Suppressor macrophage treated with lipopolysaccharide for 1 hour (primary cell): ENCODE data around the gene HOXC6.

Source experiments
- DNase-seq, 3 donors: peaks; one replicate each; pipeline ENCODE4 v3.0.0-alpha.2; 2020 to 2022

HOXC6 gene

DNA sequence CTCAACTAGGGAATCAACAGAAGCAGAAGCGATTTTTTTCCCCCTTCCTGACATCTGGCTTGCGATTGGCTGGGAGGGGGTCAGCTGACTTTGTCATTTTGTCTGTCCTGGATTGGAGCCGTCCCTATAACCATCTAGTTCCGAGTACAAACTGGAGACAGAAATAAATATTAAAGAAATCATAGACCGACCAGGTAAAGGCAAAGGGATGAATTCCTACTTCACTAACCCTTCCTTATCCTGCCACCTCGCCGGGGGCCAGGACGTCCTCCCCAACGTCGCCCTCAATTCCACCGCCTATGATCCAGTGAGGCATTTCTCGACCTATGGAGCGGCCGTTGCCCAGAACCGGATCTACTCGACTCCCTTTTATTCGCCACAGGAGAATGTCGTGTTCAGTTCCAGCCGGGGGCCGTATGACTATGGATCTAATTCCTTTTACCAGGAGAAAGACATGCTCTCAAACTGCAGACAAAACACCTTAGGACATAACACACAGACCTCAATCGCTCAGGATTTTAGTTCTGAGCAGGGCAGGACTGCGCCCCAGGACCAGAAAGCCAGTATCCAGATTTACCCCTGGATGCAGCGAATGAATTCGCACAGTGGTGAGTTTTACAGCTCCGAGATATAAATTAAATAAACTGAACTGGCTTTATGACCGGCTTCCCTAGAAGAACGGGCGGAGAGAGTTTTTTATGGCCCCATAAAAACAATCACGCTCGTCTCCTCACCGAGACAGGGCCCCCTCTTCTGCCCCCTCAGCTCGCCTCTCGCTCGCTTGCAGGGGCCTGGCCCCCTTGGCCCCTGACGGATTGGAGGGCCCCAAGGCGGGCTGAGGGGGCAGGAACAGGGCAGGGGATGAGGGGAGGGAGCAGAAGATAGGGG, at the start of gene HOXC6:
Gene HOXC6, plus strand, starts transcription at position 127 of the 888 bp plus-strand sequence. Its CDS starts 82 bp downstream, at position 209.
- no peak for DNase-seq

DNA sequence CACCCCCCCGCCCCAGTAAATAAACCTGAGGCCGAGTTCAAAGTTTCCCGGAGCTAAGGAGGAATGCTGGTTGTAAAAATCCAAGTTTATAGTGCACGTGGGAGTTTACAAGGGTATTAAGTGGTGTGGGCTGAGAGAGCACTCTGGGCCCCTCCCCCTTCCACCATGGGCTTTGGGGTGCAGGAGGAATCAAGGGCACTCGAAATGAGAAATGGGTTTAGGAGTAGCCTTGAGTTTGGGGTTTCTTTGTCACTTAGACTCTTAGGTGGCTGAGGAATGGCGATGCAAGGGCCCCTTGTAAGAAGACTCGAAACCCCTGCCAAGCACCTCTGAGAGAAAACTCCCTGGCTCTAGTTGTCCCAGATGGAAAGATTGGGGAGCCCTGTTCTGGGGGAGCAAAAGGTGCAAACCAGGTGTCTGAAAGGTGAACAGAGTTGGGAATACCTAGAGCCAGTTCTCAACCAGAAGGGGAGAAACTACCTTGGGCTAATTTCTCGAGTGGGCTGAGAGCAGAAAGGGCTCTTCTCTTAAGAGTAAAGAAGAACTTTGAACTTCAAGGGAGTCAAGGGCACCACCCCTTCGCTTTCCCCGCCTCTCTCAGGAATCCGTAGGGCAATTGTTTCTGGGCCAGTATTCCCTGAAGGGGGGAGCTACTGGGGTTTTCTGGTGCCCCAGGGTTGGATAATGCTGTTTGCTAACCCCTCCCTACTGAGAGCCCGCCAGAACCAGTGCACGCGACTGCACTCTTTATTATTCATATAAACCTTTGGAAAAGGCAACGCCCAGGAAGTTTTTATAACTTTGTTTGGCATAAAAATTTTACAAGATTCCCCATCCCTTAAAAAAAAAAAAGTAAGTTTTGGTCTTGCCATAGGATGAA, 49.5 kb upstream of the HOXC6 start:
- no peak for DNase-seq

DNA sequence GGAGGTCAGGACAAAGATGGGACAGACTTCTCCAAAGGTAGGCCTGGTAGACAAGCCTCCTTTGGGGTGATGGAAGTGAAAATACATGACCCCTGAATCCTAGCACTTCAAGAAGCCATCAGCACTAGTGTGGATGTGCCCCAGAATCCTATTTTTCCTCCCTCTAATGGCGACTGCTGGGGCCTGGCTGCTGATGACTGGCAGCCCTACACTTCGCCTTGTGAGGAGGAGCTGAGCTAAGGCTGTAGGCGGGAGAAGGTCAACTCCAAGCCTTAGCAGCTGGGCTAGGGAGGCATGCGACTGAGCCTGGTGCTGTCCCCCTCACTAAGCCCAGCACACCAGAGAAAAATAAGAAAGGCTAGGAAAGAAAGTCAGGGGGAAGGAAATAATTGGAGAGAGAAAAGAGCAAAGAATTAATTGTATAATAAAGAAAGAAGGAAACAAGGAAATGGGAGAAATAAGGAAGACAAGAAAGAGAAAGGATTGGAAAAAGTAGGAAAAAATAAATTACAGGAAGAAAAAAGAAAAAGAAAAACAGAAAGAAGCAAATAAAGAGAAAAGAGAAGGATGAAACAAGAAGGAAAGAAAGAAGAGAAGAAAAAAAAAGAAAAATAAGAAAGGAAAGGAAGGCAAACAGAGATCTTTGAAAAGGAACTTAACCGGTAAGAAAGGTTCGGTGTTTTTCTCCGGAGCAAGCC, 48.0 kb upstream of the HOXC6 start:
- no peak for DNase-seq

DNA sequence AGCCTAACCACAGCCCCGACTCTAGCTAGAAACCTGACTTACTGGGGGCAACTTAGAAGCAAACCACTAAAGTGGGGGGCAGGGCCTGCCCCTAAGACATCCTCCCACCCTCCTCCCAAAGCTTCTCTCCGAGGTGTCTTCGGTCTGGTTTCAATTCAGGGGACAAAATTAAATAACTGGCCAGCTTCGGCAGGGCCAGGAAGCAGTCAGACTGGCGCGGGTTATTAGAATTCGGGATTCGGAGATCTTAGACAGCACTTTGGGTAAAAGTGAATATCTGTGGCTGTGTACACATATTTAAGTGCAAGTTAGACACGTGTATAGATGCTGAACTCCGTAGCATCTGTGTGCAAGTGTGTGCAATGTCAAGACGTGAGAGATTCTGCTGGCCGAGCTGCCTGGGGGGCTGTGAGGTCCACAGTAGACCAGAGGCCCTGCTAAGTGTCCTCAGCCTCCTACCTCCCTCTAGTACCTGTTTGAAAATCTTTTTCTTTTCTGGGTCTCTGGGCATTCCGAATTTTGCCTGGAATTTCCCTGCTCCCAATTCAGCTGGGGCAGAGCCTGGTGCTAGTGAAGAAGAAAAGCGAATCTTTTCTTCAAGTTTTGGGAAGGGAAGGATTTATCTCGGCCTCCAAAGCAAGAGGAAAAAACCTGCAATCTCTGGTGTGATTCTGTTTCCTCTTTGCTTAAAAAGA, 47.3 kb upstream of the HOXC6 start:
- DNase-seq = no peak

DNA sequence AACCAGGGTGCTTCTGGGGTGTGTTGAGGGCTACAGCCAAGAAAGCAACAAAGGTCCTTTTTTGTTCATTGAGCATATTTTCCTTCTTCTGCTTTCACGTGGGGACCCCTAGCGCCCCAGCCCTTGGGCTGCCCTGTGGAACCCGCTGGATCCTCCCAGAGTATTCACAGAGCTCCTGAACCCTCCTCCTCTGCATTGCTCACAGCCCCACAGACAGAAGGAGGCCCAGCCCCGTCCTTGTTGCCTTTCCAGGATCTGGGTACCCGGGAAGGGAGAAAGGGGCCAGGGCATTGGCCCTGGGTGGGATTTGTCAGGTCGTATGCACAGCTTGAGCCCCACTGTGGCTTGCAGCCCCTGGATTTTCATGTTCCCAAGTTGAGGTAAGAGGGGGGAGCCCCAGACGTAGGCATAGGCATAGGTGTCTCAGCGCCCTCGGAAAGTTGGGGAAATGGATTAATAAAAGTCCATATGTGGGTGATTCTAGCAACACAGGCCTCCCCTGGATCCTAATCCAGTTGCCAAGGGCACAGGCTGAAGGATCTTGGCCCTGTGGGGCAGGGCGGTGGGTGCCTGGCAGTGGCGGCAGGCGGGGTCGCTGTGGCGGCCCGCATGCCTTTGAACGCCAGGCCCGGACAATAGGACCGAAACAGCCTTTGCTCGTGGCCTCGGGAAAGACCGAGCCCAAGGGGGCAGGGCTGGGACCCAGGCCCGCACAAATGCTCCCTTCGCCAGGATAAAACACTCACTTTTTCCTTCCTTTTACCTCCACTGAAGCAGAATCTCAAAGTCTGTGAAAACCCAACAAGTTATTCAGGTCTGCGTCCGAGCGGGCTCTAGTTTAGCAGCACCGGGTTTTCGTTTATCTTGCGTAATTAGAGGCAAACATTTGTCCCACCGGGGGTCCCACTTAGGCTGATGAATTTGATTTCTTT, 46.3 kb upstream of the HOXC6 start:
- DNase-seq = peak in 1 of 3 donors; percentile 15

DNA sequence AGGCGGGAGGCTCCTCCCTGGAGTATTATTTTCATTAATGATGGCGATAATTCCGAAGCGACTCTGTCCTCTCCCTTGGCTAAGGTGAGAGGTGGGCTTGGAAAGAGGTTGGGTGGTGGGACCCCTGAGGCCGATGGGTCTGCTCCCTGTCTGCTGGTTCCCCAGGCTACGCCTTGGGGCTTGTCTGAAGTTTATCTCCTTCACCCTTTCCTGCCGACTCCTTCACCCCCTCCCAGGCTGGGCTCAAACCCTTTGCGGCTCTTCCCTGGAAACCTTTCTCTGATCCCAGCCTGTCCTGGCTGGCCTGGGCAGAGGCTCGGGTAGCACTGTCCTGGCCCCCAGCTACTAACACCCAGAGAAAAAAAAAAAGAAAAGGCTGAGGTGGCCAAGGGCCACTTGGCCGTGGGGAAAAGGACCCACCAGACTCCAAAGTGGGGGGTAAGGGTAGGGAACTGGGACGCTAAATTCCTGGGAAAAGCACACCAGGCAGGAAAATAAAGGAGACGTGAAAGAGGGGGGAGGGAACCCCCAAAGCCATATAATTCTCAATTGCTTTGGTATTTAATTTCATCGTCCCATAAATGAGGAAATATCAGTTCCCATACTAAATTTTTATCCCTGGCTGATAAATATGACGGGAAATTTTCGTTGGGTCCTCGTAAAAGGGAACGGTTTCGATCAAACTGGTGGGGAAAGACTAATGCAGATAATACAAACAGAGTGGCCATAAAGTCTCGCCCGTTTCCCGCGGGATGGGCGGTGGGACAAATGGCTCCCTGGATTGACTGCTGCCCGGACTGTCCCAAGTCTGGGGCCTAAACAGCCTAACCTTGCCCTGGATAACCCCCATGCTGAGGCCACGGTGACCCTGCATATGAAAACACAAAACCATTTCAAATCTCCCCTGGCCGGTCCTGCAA, 45.3 kb upstream of the HOXC6 start:
- no peak for DNase-seq

DNA sequence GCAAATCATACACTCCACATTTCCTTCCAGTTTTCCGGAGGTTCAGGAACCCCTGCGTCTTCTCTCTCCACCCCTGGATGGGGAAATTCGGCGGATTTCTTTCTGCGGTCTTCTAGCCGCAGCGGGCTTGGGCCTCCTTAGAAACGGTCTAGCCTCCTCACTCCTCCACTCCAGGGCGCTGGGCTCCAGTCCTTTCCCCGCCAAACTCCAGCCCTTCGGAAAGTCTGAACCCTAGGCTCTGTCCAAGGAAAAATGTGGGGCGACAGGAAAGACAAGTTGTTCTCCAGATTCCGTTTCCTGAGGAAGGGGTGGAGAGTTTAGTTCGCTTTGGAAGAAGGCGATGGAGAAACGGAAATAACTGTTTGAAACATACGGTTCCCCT, 44.7 kb upstream of the HOXC6 start:
- DNase-seq = no peak

DNA sequence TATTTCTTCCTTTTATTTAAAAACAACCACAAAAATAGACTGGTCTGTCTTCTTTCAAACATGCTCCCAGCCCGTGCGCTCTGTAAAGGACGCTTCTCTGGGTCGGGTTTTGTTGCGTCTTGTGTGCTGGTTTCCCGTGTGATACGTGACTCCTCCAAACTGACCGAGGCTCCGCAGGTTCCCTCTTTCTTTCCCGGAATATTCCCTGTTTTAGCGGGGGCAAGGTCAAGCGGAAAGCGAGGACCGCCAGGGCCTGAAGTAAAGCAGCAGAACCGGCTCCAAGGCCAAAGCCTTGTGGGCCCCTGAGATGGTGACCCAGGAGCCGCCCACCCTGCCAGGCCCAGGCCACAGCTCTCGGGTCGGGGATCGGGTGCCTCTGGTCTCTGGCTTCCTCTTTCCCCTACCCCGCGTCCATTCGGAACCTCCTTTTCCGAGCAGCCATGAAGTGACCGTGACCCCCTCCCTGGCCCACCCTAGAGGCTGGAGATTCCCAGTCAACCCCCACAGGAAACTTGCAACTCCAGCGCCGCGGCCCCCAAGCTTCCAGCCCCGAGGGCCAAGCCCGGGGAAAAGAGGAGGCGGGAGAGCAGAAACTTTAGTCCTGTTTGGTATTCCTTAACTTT, 44.2 kb upstream of the HOXC6 start:
- DNase-seq = no peak

DNA sequence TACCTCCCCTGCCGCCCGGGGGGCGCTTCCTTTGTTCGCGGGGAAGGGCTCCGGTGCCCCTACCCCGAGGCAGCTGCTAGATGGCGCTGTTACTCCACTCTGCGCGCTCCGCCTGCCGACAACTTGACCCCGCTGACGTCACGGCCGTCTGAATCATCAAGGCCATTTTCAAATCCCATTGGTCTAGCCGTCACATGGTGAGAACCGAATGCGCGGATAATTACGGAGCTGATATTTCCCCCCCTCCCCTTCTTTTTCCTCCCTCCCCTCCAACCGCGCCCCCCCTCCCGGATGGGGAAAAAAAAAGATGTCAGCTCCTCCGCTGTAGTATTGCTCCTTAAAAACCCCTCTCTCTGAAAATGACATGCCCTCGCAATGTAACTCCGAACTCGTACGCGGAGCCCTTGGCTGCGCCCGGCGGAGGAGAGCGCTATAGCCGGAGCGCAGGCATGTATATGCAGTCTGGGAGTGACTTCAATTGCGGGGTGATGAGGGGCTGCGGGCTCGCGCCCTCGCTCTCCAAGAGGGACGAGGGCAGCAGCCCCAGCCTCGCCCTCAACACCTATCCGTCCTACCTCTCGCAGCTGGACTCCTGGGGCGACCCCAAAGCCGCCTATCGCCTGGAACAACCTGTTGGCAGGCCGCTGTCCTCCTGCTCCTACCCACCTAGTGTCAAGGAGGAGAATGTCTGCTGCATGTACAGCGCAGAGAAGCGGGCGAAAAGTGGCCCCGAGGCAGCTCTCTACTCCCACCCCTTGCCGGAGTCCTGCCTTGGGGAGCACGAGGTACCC, 43.1 kb upstream of the HOXC6 start, which contains the start of gene HOXC10:
Gene HOXC10, plus strand, starts transcription at position 246 of the 791 bp plus-strand sequence. Its CDS starts 114 bp downstream, at position 360.
- peak; percentile 75 to 88 (median 87) for DNase-seq

DNA sequence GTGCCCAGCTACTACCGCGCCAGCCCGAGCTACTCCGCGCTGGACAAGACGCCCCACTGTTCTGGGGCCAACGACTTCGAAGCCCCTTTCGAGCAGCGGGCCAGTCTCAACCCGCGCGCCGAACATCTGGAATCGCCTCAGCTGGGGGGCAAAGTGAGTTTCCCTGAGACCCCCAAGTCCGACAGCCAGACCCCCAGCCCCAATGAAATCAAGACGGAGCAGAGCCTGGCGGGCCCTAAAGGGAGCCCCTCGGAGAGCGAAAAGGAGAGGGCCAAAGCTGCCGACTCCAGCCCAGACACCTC, 42.6 kb upstream of the HOXC6 start:
- DNase-seq = no peak

DNA sequence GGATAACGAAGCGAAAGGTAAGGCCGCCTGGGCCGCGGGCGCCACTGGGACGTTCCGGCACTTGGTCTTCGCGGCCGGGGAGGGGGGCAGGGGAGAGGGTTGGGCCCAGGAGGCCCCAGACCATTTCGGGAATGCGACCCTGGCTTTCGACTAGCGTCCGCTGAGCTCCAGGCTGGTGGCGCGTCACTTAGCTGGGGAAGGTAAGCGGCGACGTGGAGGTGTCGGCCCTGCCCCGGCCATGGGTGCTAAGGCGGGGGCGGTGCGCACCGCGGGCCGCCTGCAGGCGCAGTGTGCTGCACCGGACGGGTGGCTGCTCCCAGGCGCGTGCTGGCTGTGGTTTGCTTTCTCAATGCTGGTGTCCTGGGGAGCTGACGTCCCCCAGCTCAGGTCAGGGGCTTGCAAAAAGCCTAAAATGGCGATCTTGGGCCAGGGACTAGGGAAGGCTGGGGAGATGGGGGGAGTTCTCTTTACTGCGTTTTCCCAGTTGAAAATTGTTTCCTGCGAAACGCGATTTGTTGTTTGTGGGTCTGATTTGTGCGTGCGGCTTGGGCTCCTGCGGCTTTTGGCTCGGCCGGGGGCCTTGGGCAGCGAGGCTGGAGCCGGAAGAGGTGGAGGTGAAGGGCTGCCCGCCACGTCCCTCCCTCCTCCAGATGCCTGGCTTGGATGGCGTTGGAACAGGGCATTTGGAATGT, 42.1 kb upstream of the HOXC6 start:
- DNase-seq = no peak

DNA sequence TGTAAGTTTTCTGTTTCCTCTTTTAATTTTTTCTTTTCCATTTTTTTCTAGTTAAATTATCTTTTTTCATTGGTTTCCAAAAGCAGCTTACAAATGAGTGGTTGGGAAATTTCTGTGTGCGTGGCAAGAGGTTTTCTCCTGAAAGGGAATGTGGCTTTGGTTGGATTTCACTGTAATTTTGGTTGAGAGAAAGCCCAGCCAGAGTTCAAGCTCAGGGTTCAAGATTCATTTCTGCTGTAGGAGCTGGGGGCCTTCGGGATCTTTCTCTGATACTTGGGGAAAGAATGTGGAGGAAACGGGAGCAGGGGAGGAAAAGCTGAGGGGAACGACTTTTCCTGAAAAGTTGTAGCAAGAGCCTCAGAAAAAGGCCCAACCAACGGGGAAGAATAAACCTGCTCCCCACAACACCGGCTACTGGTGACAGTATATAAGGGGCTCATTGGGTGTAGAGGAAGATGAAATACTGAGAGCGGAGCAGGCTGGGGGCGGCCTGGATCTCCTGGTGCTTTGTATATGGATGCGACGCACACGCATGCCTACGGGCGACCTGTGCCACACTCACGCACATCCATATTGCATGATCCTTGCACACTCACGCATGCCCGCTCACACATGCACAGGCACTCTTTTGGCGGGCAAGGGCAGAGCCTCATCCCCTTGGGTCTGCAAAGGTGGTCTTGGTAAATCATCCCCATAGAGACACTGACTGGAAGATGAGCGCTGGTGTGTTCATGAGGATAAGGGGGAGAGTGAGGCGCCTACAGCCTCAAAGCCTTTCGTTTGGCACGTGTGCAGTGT, 41.4 kb upstream of the HOXC6 start:
- DNase-seq = no peak

DNA sequence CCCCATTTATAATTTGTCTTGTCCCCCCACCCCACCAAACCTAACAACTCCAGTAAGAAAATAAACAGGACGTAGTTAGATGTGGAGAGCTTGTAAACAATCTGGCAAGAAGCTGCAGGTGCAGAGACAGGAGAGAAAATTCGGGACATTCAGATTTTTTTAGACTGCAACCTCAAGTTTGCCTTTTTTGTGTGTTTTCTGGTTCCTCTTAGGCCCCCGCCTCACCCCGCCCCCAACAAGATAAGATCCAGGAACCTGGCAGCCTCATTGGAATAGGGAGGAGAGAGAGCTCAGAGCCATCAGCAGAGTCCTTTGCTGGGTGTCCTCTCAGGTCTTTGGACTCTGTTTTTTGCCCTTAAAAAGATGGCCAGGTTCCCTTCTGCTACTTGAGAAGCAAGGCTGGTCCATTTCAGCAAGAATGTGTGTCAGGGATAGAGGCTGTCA, 40.4 kb upstream of the HOXC6 start:
- no peak for DNase-seq

DNA sequence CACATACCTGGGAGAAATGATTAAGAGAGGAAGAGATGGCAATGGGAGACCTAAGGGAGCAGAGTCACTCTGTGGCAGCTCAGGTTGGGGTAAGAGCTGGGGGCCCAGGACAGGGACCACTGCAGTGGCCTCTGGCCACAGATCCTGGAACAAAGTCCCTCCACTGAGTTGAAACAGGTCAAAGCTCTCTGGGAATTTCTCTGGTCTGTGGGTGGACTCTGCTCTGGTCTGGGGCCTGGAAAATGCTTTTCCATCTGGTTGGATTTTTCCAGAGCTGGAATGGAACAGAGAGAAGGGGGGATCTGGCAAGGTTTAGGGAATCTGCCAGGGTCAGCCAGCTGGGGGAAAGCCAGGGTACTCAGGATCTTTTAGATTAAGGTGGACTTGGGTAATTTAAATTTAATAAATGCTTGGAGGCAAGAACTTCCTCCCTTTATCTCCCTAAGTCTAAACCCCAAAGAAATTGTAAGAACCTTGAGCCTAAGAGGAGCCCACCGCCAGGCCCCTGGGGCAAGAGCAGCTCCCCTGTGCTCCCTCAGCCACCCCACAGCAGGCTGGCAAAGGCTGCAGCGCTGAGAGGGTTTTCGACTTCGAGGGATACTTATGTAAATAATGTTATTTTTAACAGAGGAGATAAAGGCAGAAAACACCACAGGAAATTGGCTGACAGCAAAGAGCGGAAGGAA, 39.6 kb upstream of the HOXC6 start:
- DNase-seq = no peak

DNA sequence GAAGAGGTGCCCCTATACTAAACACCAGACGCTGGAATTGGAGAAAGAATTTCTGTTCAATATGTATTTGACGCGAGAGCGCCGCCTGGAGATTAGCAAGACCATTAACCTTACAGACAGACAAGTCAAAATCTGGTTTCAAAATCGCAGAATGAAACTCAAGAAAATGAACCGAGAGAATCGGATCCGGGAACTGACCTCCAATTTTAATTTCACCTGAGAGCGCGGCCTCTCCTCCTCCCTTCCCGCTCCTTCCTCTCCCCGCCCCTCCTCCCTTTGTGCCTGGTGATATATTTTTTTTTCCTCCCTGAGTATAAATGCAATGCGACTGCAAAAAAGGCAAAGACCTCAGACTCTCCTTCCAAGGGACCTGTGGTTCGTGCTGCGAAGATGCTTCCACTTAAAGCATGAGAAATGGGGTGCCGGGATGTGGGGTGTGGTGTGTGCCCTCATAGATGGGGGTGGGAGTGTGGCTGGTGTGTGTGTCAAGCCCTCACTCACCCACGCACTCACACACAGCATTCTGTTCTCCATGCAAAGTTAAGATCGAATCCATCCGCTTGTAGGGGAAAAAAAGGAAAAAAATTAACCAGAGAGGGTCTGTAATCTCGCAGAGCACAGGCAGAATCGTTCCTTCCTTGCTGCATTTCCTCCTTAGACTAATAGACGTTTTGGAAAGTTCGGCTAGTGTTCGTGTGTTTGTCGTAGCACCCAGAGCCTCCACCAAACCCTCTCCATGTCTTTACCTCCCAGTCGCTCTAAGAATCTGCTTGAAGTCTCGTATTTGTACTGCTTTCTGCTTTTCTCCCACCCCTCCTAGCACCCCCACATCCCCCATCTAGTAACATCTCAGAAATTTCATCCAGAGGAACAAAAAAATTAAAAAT, 38.8 kb upstream of the HOXC6 start:
- peak; percentile 60 to 75 (median 62) for DNase-seq
